BJ (cell line): ENCODE results near the gene CRADD. TPM values are rescaled to one million over a fixed set of nuclear protein-coding genes. Genes with fewer than 3 reads are reported as not detected.

Source experiments
- CTCF ChIA-PET: fragments of 350-600 bp; formaldehyde crosslinking; extraction: SDS; loops from one replicate; lab custom pipeline; 2021; ENCODE audit warnings: antibody characterized with exemption, inconsistent platforms; lab: Yijun Ruan, JAX
- POLR2A ChIA-PET: fragments of 300-600 bp; sonication (Branson Sonifier 250); formaldehyde crosslinking; extraction: SDS; loops from one replicate; lab custom pipeline; 2021; ENCODE audit warnings: antibody characterized with exemption; lab: Charles Lee
- DNase-seq: peaks from one replicate; pipeline ENCODE4 v3.0.0-alpha.2; 2011; ENCODE audit warnings: low read depth
- H3K27me3 ChIP-seq: 2 replicates; pipeline ENCODE4 v1.6.0; 2011; ENCODE audit warnings: low read length; ENCODE audit not compliant: control insufficient read depth, insufficient read depth
- H3K36me3 ChIP-seq: 2 replicates; pipeline ENCODE4 v1.5.1; 2011; ENCODE audit warnings: low read length; ENCODE audit not compliant: control insufficient read depth, insufficient read depth
- H3K4me3 ChIP-seq: 2 replicates; pipeline ENCODE4 v1.5.1; 2011; ENCODE audit warnings: low read depth, mild to moderate bottlenecking, control low read depth, low read length
- CTCF ChIP-seq: IDR thresholded peaks from 2 replicates; pipeline ENCODE4 v1.5.1; 2011; ENCODE audit warnings: low read depth, mild to moderate bottlenecking, control low read depth, inconsistent platforms, low read length, moderate library complexity; ENCODE audit not compliant: insufficient read depth
- polyA plus RNA-seq: library from polyadenylated mRNA; depleted of rRNA; stranded (reverse); fragments of >200 nt; gene quantifications from 2 replicates; pipeline ENCODE4 v1.2.3, GENCODE V29; 2011

Gene CRADD
- polyA plus RNA-seq, 1 experiment = 16.6 TPM

GRCh38 chr12:93722835-93723567 lies 45.8 kb downstream of the CRADD start:
- no peaks in the 10 kb centered on the region for H3K36me3 ChIP-seq
- ChIA-PET CTCF (interaction anchor here (0.8 to 1.0 kb wide), 2 partner anchors 13 to 154 kb away, joined by 3 read pairs; no protein-coding TSS in a partner anchor), POLR2A (no interaction called here)
- H3K27me3 ChIP-seq = no peaks in the 10 kb centered on the region
- no peak for TF ChIP-seq CTCF
- H3K4me3 ChIP-seq = no peak overlapping the region
- no peak for DNase-seq

- POLR2A ChIA-PET = no interaction called here
- no peak overlapping the region for H3K4me3 ChIP-seq
- TF ChIP-seq CTCF = no peak
- DNase-seq = no peak
- H3K36me3 ChIP-seq = no peaks in the 10 kb centered on the region
- CTCF ChIA-PET = interaction anchor here (1.0 kb wide), 1 partner anchor 13 kb away, joined by 3 read pairs; no protein-coding TSS in a partner anchor
- H3K27me3 ChIP-seq = no peaks in the 10 kb centered on the region
These were observed 46.4 kb downstream of the CRADD start for GRCh38 chr12:93723568-93723930.

GRCh38 chr12:93725531-93725930 lies 48.4 kb downstream of the CRADD start:
- no peaks in the 10 kb centered on the region for H3K27me3 ChIP-seq
- TF ChIP-seq CTCF = no peak
- DNase-seq = no peak
- H3K4me3 ChIP-seq = no peak overlapping the region
- ChIA-PET CTCF (no interaction called here), POLR2A (no interaction called here)
- no peaks in the 10 kb centered on the region for H3K36me3 ChIP-seq

- no peak for TF ChIP-seq CTCF
- Histone ChIP-seq H3K27me3 (no peaks in the 10 kb centered on the region), H3K4me3 (no peak overlapping the region), H3K36me3 (no peaks in the 10 kb centered on the region)
- ChIA-PET CTCF (interaction anchor here (0.7 to 1.0 kb wide), 2 partner anchors 10 to 19 kb away, joined by 3 to 6 read pairs; no protein-coding TSS in a partner anchor), POLR2A (no interaction called here)
- DNase-seq = no peak
These were observed 50.1 kb downstream of the CRADD start for GRCh38 chr12:93727195-93727811.

- Histone ChIP-seq H3K4me3 (no peak overlapping the region), H3K36me3 (no peaks in the 10 kb centered on the region), H3K27me3 (no peaks in the 10 kb centered on the region)
- ChIA-PET CTCF (interaction anchor here (0.7 kb wide), 1 partner anchor 20 kb away, joined by 3 read pairs; no protein-coding TSS in a partner anchor), POLR2A (no interaction called here)
- TF ChIP-seq CTCF = no peak
- DNase-seq = no peak
These were observed 50.7 kb downstream of the CRADD start for GRCh38 chr12:93727911-93728310.
